ENCODE measurements around the gene YES1. TPM values are rescaled to one million over a fixed set of nuclear protein-coding genes. Genes with fewer than 3 reads are reported as not detected.

YES1 gene
- total and polyA plus RNA-seq, 3 donors from 2014 or later: 31.8 to 228 (median 193) TPM

DNA sequence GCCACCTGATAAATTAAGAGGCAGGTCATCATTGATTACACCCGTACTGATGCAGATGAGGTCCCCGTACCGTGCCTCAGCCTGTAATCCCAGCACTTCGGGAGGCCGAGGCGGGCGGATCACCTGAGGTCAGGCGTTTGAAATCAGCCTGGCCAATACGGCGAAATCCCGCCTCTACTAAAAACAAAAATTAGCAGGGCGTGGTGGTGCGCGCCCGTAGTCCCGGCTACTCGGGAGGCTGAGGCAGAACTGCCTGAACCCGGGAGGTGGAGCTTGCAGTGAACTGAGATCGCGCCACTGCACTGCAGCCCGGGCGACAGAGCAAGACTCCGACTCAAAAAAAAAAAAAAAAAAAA lies 98.9 kb downstream of the YES1 start:
- Histone ChIP-seq H3K36me3 (ENCODE audit: low read depth, missing control alignments) (no peaks in the 10 kb centered on the region), H3K27ac (peak overlapping the region; percentile 82 to 87), H3K27me3 (no peaks in the 10 kb centered on the region), H3K4me1 (peaks cover 6% of the 10 kb centered on the region), H3K4me3 (peak overlapping the region; percentile 65 to 83), H3K9me3 (no peaks in the 10 kb centered on the region)
- TF ChIP-seq POLR2A (IDR thresholded peaks at IDR 0.05): no peak
- TF ChIP-seq, protein P1, sequence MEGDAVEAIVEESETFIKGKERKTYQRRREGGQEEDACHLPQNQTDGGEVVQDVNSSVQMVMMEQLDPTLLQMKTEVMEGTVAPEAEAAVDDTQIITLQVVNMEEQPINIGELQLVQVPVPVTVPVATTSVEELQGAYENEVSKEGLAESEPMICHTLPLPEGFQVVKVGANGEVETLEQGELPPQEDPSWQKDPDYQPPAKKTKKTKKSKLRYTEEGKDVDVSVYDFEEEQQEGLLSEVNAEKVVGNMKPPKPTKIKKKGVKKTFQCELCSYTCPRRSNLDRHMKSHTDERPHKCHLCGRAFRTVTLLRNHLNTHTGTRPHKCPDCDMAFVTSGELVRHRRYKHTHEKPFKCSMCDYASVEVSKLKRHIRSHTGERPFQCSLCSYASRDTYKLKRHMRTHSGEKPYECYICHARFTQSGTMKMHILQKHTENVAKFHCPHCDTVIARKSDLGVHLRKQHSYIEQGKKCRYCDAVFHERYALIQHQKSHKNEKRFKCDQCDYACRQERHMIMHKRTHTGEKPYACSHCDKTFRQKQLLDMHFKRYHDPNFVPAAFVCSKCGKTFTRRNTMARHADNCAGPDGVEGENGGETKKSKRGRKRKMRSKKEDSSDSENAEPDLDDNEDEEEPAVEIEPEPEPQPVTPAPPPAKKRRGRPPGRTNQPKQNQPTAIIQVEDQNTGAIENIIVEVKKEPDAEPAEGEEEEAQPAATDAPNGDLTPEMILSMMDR (IDR thresholded peaks at IDR 0.05): no peak
- 59 to 66% methylated on average over 23 of the region's 23 CpGs for WGBS, 2 donors
- DNase-seq: no peak
- intact Hi-C loops (cut with DNase I; ENCODE audit: low total_unique reads): no loop called here

DNA sequence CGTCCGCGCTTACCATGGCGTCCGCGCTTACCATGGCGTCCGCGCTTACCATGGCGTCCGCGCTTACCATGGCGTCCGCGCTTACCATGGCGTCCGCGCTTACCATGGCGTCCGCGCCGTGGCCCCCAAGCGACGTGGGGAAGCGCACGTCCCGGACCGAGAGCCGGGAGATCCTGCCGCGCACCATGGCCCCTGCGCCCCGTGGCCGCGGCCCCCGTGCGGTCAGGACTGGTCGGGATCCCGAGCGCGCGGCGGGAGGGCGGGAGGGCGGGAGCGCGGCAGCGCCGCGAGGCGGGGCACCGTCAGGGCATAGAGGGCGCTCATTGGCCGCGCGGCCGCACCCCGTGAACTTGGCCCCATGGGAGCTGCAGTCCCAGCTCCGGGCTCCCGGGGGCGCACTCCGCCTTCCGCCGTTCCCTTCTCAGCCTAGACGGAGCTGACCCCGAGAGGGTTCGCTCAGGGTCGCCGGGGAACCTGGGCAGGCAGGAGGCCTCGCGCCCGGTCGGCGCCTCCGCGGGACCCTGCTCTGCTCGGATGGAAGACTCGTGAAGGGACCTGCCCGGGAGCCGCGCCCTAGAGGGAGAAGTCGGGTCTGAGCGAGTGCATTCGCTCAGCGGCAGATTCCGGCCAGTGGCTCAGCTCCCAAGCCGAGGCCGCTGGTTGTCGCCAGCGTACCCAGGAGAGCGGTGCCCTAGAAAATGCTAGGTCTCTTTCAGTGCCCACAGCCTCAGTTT lies 99.5 kb downstream of the YES1 start, which contains the start of gene ENOSF1:
TSS of gene ENOSF1 (minus strand) at position 230 of the 734 bp plus-strand sequence. CDS start at position 187, 43 bp downstream.
- Histone ChIP-seq H3K27ac (peak within 1 kb of the TSS; percentile 82 to 87), H3K36me3 (ENCODE audit: low read depth, missing control alignments) (no peaks in the 10 kb centered on the region), H3K4me3 (peak within 1 kb of the TSS; percentile 65 to 83), H3K4me1 (peaks cover 6% of the 10 kb centered on the region), H3K9me3 (no peaks in the 10 kb centered on the region), H3K27me3 (no peaks in the 10 kb centered on the region)
- 1 to 8% methylated on average over 16 to 71 of the region's 91 CpGs for WGBS, 2 donors
- TF ChIP-seq POLR2A (IDR thresholded peaks at IDR 0.05): no peak
- TF ChIP-seq, protein P1 (IDR thresholded peaks at IDR 0.05): peak; percentile 71 to 92 (median 88)
- peak; percentile 93 for DNase-seq
- intact Hi-C loops (cut with DNase I; ENCODE audit: low total_unique reads): no loop called here

DNA sequence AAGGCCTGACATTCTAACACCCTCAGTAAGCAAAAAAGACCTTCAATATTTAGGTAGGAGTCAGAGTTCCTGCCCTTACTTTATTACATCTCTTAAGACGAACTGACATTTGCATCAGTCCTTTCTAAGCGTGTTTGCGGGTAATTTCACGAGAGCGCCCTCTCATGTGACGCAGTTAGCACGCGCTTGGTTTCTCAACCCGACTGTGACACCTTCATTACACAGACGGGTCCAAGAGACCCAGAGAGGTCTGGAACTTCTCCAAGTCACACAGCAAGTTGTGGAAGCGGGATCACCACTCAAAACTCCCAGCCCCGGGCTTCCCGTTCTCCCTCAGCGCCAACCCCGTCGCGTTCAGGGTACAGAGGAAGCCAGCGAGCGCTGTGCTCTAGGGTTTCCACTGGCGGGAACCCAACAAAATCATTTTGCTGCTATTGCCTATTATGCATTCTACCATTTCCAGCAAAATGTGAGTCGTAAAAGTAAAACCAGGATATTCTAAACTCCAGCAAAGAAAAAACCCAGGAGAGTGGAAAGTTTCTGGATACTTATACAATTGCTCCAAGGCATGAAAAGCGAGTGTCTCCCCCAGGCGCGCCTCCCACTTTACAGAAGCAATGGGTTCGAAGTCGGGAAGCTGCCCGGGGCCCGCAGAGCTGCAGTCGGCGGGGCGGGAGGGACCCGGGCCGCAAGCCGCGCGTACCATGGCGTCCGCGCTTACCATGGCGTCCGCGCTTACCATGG lies 100.2 kb downstream of the YES1 start:
- TF ChIP-seq, protein P1 (IDR thresholded peaks at IDR 0.05): no peak
- no peak for TF ChIP-seq POLR2A (IDR thresholded peaks at IDR 0.05)
- intact Hi-C loops (cut with DNase I; ENCODE audit: low total_unique reads): no loop called here
- 1% methylated on average over 37 to 42 of the region's 42 CpGs for WGBS, 2 donors

DNA sequence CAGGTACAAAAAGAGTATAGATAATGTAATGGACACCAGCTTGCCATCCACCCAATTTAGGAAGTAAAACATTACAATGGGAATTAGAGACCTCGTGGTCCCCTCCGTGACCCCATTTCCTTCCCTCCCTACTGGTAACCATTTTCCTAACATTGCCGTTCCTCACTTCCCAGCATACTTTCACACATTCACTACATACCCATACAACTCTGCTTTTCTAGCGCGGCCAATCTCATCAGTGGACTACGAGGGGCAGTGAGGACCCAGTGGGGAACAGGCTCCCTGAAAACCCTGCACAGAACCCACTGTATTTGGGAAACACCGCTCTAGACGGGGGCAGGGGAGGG lies 100.8 kb downstream of the YES1 start:
- 4 to 5% methylated on average over 8 of the region's 8 CpGs for WGBS, 2 donors
- intact Hi-C loops (cut with DNase I; ENCODE audit: low total_unique reads): no loop called here
- DNase-seq: no peak
- no peaks in the 10 kb centered on the region for H3K9me3 ChIP-seq
- peak overlapping the region; percentile 82 to 87 for H3K27ac ChIP-seq
- TF ChIP-seq, protein P1 (IDR thresholded peaks at IDR 0.05): no peak
- no peak for TF ChIP-seq POLR2A (IDR thresholded peaks at IDR 0.05)
- peak overlapping the region; percentile 65 to 83 for H3K4me3 ChIP-seq
- H3K36me3 ChIP-seq (ENCODE audit: low read depth, missing control alignments): no peaks in the 10 kb centered on the region
- H3K4me1 ChIP-seq: peaks cover 6% of the 10 kb centered on the region
- H3K27me3 ChIP-seq: no peaks in the 10 kb centered on the region

More for the DNA sequence above, 100.2 kb downstream of the YES1 start:
- no peaks in the 10 kb centered on the region for H3K27me3 ChIP-seq
- no peaks in the 10 kb centered on the region for H3K9me3 ChIP-seq
- H3K4me3 ChIP-seq: peak overlapping the region; percentile 65 to 83
- no peaks in the 10 kb centered on the region for H3K36me3 ChIP-seq (ENCODE audit: low read depth, missing control alignments)
- peaks cover 6% of the 10 kb centered on the region for H3K4me1 ChIP-seq
- peak overlapping the region; percentile 82 to 87 for H3K27ac ChIP-seq
- DNase-seq: peak; percentile 89

Data from testis (tissue), 3 donors.